ENCODE data around the gene SLC10A3.

DNA sequence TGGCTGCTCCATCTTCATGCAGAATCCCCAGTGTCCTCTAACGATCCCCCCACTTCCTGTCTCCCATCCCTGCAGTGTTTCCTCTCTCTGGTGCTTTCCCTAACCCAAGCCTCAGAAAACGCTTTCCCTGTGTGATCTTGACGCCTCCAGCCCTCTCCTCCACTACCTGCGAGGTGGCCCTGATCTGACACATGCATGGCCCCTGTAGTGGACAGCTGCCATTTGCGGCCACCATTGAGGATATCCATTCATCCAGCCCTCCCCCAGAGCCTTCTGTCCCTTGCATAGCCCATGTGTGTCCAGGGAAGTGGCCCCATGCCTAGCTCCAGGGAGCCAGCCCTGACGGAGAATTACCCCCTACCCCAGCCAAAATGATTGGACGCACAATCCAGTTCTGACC, 7.1 kb downstream of the SLC10A3 start:
- no peak for TF ChIP-seq POLR2AphosphoS5 (IDR thresholded peaks at IDR 0.05)
- no peak for TF ChIP-seq CTCF (IDR thresholded peaks at IDR 0.05)
- no peak for TF ChIP-seq POLR2A (IDR thresholded peaks at IDR 0.05)
- TF ChIP-seq EP300 (IDR thresholded peaks at IDR 0.05) = no peak

All from upper lobe of left lung (tissue), 4 donors.